GM21737 (cell line): ENCODE data around the gene CMKLR1.

Experiments
- ATAC-seq: cut with Tn5 transposase; IDR thresholded peaks from one replicate; pipeline ENCODE4 v1.9.1; 2021; ENCODE audit warnings: mild to moderate bottlenecking, moderate library complexity; ENCODE audit not compliant: unreplicated experiment

Gene CMKLR1

DNA sequence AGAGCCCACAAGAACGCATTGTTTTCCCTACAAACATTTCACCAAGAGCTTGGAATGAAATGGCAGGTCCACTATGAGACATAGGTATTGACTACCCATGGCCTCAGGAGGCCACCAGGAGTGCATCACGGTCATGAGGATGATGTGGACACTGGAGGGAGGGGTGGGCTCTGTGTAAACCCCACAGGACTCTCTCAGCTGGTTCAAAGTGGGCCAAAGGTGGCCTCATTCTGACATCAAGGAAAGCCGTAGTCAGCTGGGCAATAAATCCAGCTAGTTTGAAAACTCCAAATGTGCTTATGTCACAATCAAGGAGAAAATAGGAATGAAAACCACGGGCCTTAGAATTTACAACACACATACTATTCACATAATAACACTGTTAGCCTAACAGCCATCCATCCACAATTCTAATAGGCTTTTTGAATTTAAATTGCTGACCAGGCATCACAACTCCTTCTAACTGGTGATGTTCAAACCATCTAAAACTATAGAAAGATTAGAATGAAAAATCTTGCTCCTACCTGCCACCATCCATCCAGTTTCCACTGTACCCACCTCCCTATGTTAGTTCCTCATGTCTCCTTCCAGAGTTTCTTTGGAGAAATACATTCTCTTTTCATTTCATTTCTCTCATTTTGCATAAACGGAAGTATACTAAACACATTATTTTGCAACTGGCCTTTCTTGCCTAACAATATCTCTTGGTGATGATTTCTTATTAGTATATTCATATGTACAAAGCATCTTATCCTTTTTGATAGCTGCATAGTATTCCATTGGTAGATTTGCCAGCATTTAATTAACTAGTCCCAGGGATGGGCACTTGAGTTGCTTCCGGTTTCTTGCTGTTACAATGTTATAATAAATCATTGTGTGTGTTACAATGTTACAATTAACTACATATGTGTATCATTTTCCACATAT, 21.5 kb downstream of the CMKLR1 start:
- no peak for ATAC-seq

- no peak for ATAC-seq
Observed at GRCh38 chr12:108316176-108317086, 22.7 kb downstream of the CMKLR1 start.

GRCh38 chr12:108315486-108316105, 23.5 kb downstream of the CMKLR1 start:
- ATAC-seq, result no peak

DNA sequence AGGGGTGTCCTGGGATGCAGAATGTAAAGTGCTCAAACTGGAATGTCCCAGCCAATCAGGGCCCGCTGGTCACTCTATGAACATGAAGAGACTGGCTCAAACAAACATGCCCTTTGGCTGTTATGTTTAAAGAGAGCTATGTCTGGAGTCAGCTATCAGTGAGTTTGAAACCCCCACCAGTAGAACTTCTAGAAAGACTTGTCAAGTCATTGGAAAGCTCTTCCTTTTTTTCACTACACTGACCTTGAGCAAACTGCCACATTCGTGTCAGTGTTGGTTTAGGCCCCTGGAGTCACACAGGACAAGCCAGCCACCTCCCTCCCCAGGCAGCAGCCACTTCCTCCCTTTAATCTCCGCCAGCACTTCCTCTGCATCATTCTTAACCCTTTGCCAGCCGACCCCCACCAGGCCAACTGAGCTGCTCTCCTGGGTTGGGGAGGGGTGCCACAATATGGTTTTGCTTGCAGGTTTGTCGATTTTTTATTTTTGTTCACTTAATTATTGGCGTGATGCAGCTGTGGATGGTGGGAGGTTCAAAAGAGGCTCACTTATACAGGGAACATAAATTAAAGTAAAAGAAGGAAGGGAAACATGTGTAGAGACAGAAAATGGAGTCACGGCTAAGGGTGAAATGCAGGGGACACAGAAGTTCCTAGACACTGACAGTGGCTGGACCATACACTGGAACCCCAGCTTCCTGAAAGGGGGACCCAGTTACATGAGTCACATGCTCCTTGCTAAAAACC, 25.3 kb downstream of the CMKLR1 start:
- ATAC-seq, result no peak

GRCh38 chr12:108313241-108313605, 25.9 kb downstream of the CMKLR1 start:
- ATAC-seq, result no peak

DNA sequence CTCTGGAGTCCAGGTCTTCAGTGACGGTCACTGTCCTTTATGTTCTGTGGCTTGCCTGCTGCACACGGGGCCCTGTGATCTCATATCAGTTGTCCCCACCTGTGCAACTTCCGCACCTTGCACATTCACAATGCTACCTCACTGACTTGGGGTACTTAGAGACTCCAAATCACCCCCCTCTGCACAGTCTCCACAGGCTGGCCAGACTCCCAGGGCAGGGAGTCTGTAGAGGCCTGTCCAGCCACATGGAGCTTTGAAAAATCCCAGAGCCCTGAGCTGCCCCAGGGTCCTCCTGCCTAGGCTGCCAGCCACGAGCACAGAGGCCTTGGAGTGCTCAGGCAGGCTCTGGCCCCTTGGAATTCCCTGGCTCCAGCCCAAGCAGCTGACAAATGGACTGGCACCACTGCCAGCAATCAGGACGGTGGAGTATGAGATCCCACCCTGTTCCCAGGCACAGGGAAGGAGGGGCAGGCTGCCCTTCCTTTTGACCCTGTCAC, 26.4 kb downstream of the CMKLR1 start:
- ATAC-seq, result no peak

- ATAC-seq, result no peak
Observed at GRCh38 chr12:108312073-108312659, 26.9 kb downstream of the CMKLR1 start.

DNA sequence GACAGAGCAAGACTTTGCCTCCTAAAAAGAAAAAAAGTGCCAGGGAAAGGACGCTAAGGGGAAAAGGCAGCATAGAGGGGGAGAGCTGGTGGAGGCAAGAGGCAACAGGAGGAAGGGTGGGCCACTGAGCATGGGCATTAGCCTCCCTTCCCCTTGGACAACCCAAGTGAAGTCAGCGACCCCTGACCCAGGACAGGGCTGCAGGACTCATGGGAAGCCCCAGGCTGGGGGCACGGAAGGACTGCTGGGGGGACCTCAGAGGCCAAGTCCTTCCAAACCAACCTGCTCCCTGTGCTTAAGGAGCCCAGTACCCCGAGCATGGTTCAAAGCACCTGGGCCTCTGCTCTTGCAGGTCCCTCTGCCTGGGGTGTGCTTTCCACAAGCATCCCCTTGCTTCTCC, 27.5 kb downstream of the CMKLR1 start:
- ATAC-seq, result no peak

DNA sequence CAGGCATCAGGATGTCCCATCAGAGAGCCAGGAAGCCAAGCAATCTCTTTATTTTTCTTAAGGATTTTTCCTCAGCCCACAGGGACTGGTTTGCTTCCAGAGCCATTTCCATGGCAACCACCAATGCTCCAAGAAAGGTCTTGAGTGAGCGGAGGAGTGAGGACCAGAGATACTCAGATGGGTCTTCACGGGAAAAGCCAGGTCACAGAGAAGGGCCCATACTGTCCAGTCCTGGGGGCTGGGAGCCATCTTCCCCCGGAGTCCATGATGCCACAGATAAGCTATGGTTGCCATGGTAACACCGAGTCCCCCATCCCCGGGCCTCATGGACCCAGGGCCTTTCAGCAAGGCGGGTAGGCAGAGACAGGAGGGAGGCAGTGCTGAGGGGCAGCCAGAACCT, 28.6 kb downstream of the CMKLR1 start:
- ATAC-seq, result no peak

DNA sequence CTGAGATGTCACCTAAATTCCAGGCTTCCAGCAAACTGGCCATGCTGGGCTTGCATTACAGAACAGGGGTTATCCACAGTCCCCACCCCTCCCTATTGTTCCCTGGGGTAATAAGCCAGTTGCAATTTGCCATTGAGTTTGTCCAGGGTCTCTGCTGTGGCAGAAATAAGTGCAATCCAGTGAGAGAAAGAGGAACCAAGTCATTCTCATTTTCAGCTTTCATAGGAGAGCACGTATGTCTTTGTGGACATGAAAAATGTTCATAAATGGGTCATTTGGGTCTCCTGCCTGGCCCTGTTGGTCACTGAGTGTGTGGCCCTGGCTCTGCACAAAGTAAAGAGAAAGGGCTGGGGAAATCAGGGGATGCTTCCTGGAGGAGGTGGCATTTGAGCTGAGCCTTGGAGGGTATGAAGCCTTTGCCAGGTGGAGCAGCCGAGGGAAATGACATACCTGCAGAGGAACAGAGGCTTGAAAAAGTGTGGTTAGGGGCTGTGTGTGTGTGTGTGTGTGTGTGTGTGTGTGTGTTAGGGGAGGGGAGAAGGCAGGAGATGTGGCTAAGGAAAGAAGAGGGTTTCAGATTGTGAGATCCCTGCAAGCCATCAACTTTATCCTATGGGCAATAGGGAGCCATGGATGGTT, 29.3 kb downstream of the CMKLR1 start:
- no peak for ATAC-seq

- no peak for ATAC-seq
Observed at GRCh38 chr12:108308395-108309085, 30.6 kb downstream of the CMKLR1 start.

GRCh38 chr12:108307006-108307405, 32.1 kb downstream of the CMKLR1 start:
- ATAC-seq, result no peak

- ATAC-seq, result no peak
Observed at GRCh38 chr12:108306506-108306905, 32.6 kb downstream of the CMKLR1 start.

DNA sequence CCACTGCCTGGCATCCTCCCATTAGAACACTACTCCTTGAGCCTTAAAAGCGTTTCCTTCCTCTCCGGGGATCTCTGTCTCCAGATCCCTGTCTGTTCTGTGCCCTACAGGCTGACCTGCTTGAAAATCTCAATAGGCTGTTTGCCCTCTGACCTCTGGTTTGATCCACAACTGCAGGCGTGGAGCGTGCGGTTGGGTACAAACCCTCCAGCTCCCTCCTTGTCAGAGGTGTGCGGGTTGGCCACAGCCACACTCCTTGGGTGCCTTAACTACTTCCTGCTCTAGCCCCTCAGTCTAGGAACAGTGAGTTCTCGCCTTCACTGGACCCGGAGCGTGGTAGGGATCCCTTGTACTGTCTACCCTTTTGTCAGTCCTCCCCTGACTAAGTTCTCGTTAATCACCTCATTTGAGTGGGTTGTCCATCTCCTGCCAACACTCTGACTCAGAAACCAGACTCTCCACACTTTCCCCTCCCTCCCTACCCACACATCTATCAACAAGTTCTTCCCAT, 33.1 kb downstream of the CMKLR1 start:
- no peak for ATAC-seq

DNA sequence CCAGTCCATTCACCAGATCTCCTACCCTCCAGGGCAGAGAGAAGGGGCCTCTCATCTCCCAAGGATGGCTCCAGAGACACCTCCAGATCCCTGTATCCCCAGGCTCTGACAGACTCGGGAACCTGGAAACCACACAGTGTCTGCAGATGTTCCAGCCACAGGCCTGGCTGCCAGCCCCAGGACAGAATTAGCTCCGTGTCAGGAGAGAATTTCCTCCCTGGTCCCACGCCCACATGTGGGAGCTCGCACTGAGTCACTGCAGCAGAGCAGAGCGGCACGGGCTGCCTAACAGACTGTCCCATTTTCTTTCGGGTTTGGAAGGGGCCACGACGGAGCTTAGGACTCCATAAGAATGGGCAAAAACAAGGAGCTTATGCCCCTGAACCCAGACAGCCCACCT, 33.6 kb downstream of the CMKLR1 start:
- ATAC-seq, result no peak

- ATAC-seq, result no peak
Observed at GRCh38 chr12:108304633-108305032, 34.5 kb downstream of the CMKLR1 start.

GRCh38 chr12:108303703-108304102, 35.4 kb downstream of the CMKLR1 start:
- no peak for ATAC-seq

DNA sequence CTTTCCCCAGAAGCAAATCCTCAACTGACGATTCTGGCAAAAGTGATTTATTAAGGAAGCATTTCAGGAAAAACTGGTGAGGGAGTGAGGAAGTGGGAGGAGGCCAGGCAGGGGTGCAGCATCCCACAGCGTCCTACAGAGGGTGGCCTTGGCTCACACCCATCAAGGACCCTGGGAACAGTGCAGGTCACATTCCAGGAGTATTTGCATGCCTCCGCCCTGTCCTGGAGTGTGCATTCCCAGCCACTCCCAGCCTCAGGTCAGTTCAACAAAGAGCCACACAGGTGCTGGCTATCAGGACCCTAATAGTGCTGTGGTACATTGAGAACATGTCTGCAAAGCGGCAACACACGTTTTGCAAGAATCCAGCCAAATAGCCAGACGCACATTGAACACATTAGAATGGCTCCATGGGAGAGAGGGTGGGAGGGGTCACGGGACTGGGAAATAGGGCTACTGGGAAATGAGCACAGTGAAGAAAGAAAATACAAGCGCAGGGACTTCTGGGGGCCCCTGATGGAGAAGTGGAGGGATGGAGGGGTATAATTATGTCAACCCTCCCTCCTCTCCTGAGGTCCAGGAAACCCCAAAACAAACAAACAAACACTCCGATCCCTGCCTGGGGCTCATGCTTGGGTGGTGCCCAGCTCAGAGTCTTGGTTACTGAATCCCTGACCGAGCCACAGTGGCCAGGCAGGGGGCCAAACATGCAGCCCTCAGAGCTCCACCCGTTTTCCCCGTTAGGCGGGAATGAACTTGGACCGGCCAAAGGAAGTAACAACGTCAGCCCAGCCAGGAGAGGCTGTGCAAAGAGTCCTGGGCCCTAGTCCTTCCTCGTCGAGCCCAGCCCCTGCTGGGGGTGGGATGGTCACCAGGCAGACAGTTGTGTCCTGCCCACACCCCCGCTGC, 36.5 kb downstream of the CMKLR1 start:
- ATAC-seq, result no peak
